CD4-positive, CD25-positive, alpha-beta regulatory T cell (primary cell): ENCODE results near the gene IL4. TPM values are rescaled to one million over a fixed set of nuclear protein-coding genes. Genes with fewer than 3 reads are reported as not detected.

Experiments
- ATAC-seq, 2 donors: fragments of 150-1000 bp; cut with Tn5 transposase; one replicate each; pipeline ENCODE4 v1.10.0; 2021; ENCODE audit warnings: low read depth in 2 of 2, moderate number of reproducible peaks in 2 of 2, moderate library complexity in 1 of 2
- DNase-seq, 3 donors: peaks; one replicate each; pipeline versions ENCODE4 v3.0.0 to v3.0.0-alpha.2; 2012 to 2022; ENCODE audit warnings: mixed read lengths in 1 of 3
- H3K27ac ChIP-seq: one replicate; pipeline ENCODE4 v1.7.0; 2013; ENCODE audit warnings: mild to moderate bottlenecking, low read length; ENCODE audit not compliant: insufficient read depth, poor library complexity, severe bottlenecking
- H3K27me3 ChIP-seq: one replicate; pipeline ENCODE4 v1.7.0; 2013; ENCODE audit warnings: low read length; ENCODE audit not compliant: control insufficient read depth, insufficient read depth
- H3K36me3 ChIP-seq: one replicate; pipeline ENCODE4 v1.7.0; 2013; ENCODE audit warnings: mild to moderate bottlenecking, low read length, moderate library complexity; ENCODE audit not compliant: control insufficient read depth, insufficient read depth
- H3K4me1 ChIP-seq: 2 replicates; pipeline ENCODE4 v1.7.0; 2013; ENCODE audit warnings: mild to moderate bottlenecking, low read length; ENCODE audit not compliant: insufficient read depth, control insufficient read depth, poor library complexity, severe bottlenecking
- H3K4me3 ChIP-seq: one replicate; pipeline ENCODE4 v1.7.0; 2013; ENCODE audit warnings: low read depth, mild to moderate bottlenecking, low read length, moderate library complexity
- H3K9me3 ChIP-seq, 2 experiments: 1 replicate in 1 of 2; 2 replicates in 1 of 2; pipeline ENCODE4 v1.7.0; 2013; ENCODE audit warnings: low read length in 2 of 2, mild to moderate bottlenecking in 1 of 2, moderate library complexity in 1 of 2; ENCODE audit not compliant: control insufficient read depth in 2 of 2
- H3K27ac Mint-ChIP-seq, 3 donors: one replicate each; pipeline ENCODE4 v1.8.0; 2020 to 2022; ENCODE audit warnings: mild to moderate bottlenecking in 3 of 3, mixed read lengths in 3 of 3, moderate library complexity in 2 of 3
- H3K27me3 Mint-ChIP-seq: one replicate; pipeline ENCODE4 v1.8.0; 2022; ENCODE audit warnings: mild to moderate bottlenecking, mixed read lengths
- H3K36me3 Mint-ChIP-seq: one replicate; pipeline ENCODE4 v1.8.0; 2020; ENCODE audit warnings: mixed read lengths
- H3K4me1 Mint-ChIP-seq, 4 donors: one replicate each; pipeline ENCODE4 v1.8.0; 2020 to 2022; ENCODE audit warnings: mixed read lengths in 4 of 4, mild to moderate bottlenecking in 1 of 4
- H3K4me3 Mint-ChIP-seq, 4 donors: one replicate each; pipeline ENCODE4 v1.8.0; 2020 to 2022; ENCODE audit warnings: mild to moderate bottlenecking in 4 of 4, mixed read lengths in 4 of 4, moderate library complexity in 3 of 4
- H3K9me3 Mint-ChIP-seq, 7 donors: one replicate each; pipeline ENCODE4 v1.8.0; 2020 to 2022; ENCODE audit warnings: mixed read lengths in 7 of 7, mild to moderate bottlenecking in 3 of 7, moderate library complexity in 2 of 7
- polyA plus RNA-seq, 4 donors: library from polyadenylated mRNA; unstranded; fragments of 300-500 nt; fragmentation: Illumina TruSeq; gene quantifications; one replicate each; pipeline ENCODE4 v1.2.3, GENCODE V29; 2021
- total RNA-seq: library from RNA; stranded (reverse); gene quantifications from one replicate; pipeline ENCODE4 v1.2.3, GENCODE V29; 2022

The IL4 gene
- total and polyA plus RNA-seq, 5 donors from 2014 or later, result 1.6 to 2.1 TPM; not detected in 3

DNA sequence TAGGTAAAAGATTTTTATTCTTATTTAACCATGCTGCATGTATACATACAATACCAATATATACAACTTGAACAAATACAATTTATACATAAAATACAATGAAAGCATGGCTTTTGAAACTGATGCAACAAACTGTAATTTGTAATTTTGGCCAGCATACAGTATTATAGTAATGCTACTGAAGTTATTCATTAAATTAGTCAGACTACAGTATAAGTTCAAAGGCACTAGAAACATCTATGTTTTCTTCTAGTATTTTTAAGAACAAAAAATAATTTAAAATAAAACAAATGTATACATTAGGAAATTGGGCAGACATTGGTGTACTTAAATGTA, 18.8 kb downstream of the IL4 start:
- ATAC-seq (no peak), DNase-seq (no peak)
- peaks cover 15 to 19% (median 16%) of the 10 kb centered on the region in 4 donors for H3K4me1 Mint-ChIP-seq
- peaks cover 29% of the 10 kb centered on the region for H3K36me3 Mint-ChIP-seq
- no peaks in the 10 kb centered on the region for H3K9me3 ChIP-seq
- H3K36me3 ChIP-seq, result peaks cover 16% of the 10 kb centered on the region
- H3K4me3 ChIP-seq, result no peak overlapping the region
- H3K4me1 ChIP-seq, result peaks cover 17% of the 10 kb centered on the region
- H3K27ac ChIP-seq, result no peak overlapping the region
- no peak overlapping the region for H3K27ac Mint-ChIP-seq
- no peaks in the 10 kb centered on the region for H3K27me3 Mint-ChIP-seq
- no peaks in the 10 kb centered on the region for H3K27me3 ChIP-seq
- H3K4me3 Mint-ChIP-seq, result no peak overlapping the region
- peaks cover 0 to 2% (median 0%) of the 10 kb centered on the region in 7 donors for H3K9me3 Mint-ChIP-seq

GRCh38 chr5:132695956-132696355, 22.2 kb downstream of the IL4 start:
- no peak overlapping the region for H3K27ac ChIP-seq
- H3K36me3 ChIP-seq, result peaks cover 40% of the 10 kb centered on the region
- ATAC-seq (no peak), DNase-seq (no peak)
- H3K27me3 ChIP-seq, result no peaks in the 10 kb centered on the region
- no peak overlapping the region for H3K27ac Mint-ChIP-seq
- no peaks in the 10 kb centered on the region for H3K27me3 Mint-ChIP-seq
- peaks cover 43% of the 10 kb centered on the region for H3K36me3 Mint-ChIP-seq
- no peaks in the 10 kb centered on the region for H3K4me1 ChIP-seq
- no peaks in the 10 kb centered on the region for H3K9me3 ChIP-seq
- H3K4me3 ChIP-seq, result no peak overlapping the region
- peaks cover 0 to 7% (median 3%) of the 10 kb centered on the region in 4 donors for H3K4me1 Mint-ChIP-seq
- H3K9me3 Mint-ChIP-seq, result peaks cover 0 to 2% (median 0%) of the 10 kb centered on the region in 7 donors
- H3K4me3 Mint-ChIP-seq, result no peak overlapping the region

DNA sequence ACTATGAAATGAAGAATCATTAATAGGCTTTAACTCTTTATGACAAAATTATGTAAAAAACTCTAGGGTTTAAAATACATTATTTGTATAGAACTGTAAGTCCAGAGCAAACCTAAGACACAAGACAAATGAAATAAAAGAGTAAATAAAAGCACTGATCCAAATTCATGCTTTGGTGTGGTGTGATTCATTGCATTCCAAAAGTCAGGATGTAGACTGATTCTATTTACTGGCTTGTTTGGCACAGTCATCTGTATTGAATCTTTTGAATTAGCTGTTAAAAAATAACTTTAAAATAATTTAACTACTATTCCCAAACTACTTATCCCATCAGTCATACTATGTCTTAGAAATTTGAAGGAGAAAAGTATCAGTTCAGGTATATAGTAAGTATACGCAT, 31.1 kb downstream of the IL4 start:
- Mint-ChIP-seq H3K4me3 (no peak overlapping the region), H3K9me3 (no peaks in the 10 kb centered on the region), H3K27me3 (no peaks in the 10 kb centered on the region), H3K27ac (no peak overlapping the region), H3K36me3 (peaks cover 43% of the 10 kb centered on the region), H3K4me1 (peaks cover 0 to 2% (median 0%) of the 10 kb centered on the region in 4 donors)
- H3K36me3 ChIP-seq, result peaks cover 26% of the 10 kb centered on the region
- ATAC-seq (no peak), DNase-seq (no peak)
- no peaks in the 10 kb centered on the region for H3K9me3 ChIP-seq
- no peak overlapping the region for H3K27ac ChIP-seq
- H3K27me3 ChIP-seq, result no peaks in the 10 kb centered on the region
- H3K4me1 ChIP-seq, result no peaks in the 10 kb centered on the region
- H3K4me3 ChIP-seq, result no peak overlapping the region

DNA sequence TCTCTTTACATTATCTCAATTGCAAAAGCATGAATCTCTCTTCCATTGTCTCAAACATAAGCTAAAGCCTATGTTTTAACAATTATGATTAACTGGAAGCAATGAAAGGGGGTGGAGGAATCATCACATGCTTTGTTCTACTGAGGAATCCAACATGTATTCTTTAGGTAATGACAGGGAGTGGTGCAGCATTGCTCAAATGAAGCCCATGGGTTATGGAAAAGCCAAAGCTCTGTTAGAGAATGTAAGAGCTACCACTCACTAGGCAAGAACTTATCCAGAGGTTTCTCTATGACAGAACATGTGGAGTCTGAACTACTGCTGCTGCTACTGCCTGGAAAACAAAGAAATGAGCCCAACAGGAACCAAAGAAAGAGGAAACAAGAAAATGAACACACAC, 34.9 kb downstream of the IL4 start:
- no peak overlapping the region for H3K4me3 ChIP-seq
- no peak overlapping the region for H3K27ac ChIP-seq
- H3K27me3 Mint-ChIP-seq, result no peaks in the 10 kb centered on the region
- H3K4me1 ChIP-seq, result no peaks in the 10 kb centered on the region
- ATAC-seq (no peak), DNase-seq (no peak)
- H3K36me3 Mint-ChIP-seq, result peaks cover 27% of the 10 kb centered on the region
- H3K9me3 ChIP-seq, result no peaks in the 10 kb centered on the region
- no peak overlapping the region for H3K27ac Mint-ChIP-seq
- no peaks in the 10 kb centered on the region for H3K4me1 Mint-ChIP-seq
- no peaks in the 10 kb centered on the region for H3K36me3 ChIP-seq
- no peaks in the 10 kb centered on the region for H3K27me3 ChIP-seq
- H3K9me3 Mint-ChIP-seq, result no peaks in the 10 kb centered on the region
- no peak overlapping the region for H3K4me3 Mint-ChIP-seq

DNA sequence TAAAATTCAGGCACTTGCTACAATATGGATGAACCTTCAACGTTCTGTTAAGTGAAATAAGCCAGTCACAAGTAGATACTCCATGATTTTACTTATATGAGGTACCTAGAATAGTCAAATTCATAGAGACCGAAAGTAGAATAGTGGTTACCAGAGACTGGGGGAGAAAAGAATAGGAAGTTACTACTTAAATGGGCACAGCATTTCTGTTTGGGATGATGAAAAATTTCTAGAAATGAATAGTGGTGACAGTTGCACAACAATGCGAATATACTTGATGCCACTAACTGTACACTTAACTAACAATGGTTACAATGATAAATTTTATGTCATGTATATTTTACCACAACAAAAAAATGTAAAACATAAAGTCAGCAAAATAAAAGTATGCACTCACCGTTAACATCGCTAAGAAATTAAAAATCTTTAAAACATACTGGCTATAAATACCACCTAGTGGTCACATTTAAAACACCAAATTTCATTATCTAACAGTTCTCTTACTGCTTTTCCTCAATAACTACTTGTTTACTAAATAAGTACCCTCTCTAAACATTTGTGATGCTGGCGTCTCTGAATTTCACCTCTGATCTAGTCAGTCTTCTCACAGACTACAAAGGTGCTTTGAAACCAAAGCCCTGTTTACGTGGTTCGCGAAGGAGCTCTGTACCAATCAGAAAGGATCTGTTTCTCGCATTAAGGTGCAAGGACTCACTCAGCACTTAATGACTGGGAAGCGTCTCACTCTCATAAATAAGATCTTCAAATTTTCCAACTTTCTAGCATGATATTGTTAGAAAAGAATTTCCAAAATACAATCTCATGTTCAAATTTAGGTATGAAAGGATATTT, 40.9 kb downstream of the IL4 start:
- DNase-seq, result peak in 1 of 3 donors; percentile 31

DNA sequence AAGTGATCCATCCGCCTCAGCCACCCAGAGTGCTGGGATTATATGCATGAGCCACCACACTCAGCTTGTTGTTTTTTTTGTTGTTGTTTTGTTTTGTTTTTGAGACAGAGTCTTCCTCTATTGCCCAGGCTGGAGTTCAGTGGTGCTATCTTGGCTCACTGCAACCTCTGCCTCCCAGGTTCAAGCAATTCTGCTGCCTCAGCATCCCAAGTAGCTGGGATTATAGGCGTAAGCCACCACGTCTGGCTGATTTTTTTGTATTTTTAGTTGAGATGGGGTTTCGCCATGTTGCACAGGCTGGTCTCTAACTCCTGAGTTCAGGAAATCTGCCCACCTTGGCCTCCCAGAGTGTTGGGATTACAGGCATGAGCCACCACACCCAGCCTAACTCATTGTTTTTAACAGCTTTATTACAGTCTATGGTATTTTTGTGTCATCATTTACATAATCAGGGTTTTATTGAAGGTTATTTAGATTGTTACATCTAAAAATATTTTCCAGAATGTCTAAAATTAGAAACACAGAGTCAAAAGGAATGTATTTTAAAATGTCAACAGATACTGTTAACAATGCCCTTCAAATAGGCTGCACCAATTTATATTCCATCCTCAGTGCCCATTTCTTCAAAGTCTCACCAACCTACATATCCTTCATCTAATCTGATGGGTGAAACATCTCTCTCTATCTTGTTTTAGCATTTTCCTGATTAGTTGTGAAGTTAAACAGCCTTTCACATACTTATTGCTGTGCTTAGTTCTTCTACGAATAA, 44.9 kb downstream of the IL4 start:
- H3K4me3 ChIP-seq, result no peak overlapping the region
- H3K36me3 Mint-ChIP-seq, result peaks cover 23% of the 10 kb centered on the region
- ATAC-seq, result no peak

More for the DNA sequence above, 40.9 kb downstream of the IL4 start:
- no peaks in the 10 kb centered on the region for H3K27me3 ChIP-seq
- Mint-ChIP-seq H3K4me1 (peaks cover 0 to 4% (median 0%) of the 10 kb centered on the region in 4 donors), H3K36me3 (peaks cover 12% of the 10 kb centered on the region), H3K27me3 (no peaks in the 10 kb centered on the region), H3K27ac (no peak overlapping the region), H3K4me3 (no peak overlapping the region), H3K9me3 (no peaks in the 10 kb centered on the region)
- H3K4me3 ChIP-seq, result no peak overlapping the region
- no peak for ATAC-seq
- H3K27ac ChIP-seq, result no peak overlapping the region
- peaks cover 5% of the 10 kb centered on the region for H3K36me3 ChIP-seq
- no peaks in the 10 kb centered on the region for H3K4me1 ChIP-seq
- no peaks in the 10 kb centered on the region for H3K9me3 ChIP-seq

DNA sequence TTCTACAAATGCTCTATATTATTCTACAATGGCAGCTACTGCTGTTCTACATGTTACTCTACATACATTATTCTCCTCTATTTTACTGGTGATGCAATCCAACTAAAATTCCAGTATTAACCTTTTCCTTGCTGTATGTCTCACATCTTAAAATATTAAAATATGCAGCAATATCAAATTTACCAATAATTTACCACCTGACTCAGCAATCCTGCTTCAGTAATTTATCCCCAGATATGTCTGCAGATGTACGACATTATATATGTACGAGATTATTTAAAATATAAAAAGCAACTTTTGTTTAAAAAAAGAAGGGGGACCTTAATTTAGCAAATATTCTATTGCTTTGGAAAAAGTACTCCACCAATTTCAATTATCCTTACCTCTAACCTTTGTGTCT, 52.0 kb downstream of the IL4 start:
- Histone ChIP-seq H3K9me3 (no peaks in the 10 kb centered on the region), H3K27ac (no peak overlapping the region), H3K36me3 (peaks cover 22% of the 10 kb centered on the region), H3K4me1 (no peaks in the 10 kb centered on the region), H3K4me3 (no peak overlapping the region), H3K27me3 (no peaks in the 10 kb centered on the region)
- no peak overlapping the region for H3K4me3 Mint-ChIP-seq
- no peak overlapping the region for H3K27ac Mint-ChIP-seq
- no peak for DNase-seq
- H3K4me1 Mint-ChIP-seq, result peaks cover 8 to 20% (median 11%) of the 10 kb centered on the region in 4 donors
- H3K9me3 Mint-ChIP-seq, result peaks cover 0 to 1% (median 0%) of the 10 kb centered on the region in 7 donors
- peaks cover 33% of the 10 kb centered on the region for H3K36me3 Mint-ChIP-seq
- H3K27me3 Mint-ChIP-seq, result no peaks in the 10 kb centered on the region
- ATAC-seq, result no peak

More for the DNA sequence above, 44.9 kb downstream of the IL4 start:
- no peaks in the 10 kb centered on the region for H3K4me1 ChIP-seq
- no peaks in the 10 kb centered on the region for H3K27me3 Mint-ChIP-seq
- no peak overlapping the region for H3K27ac ChIP-seq
- no peaks in the 10 kb centered on the region for H3K27me3 ChIP-seq
- H3K9me3 ChIP-seq, result no peaks in the 10 kb centered on the region
- H3K27ac Mint-ChIP-seq, result no peak overlapping the region
- peaks cover 12% of the 10 kb centered on the region for H3K36me3 ChIP-seq
- no peak for DNase-seq
- peaks cover 0 to 4% (median under 1%) of the 10 kb centered on the region in 4 donors for H3K4me1 Mint-ChIP-seq
- no peak overlapping the region for H3K4me3 Mint-ChIP-seq
- H3K9me3 Mint-ChIP-seq, result no peaks in the 10 kb centered on the region
